HG03095 (cell line): ENCODE measurements around the gene TMEM218.
"Not testable (repeated sequence)": the region's sequence is repeated elsewhere in the genome, so short reads cannot be mapped to it uniquely, and the experiment has no call there.

Experiments
- ATAC-seq: cut with Tn5 transposase; IDR thresholded peaks from one replicate; pipeline ENCODE4 v1.9.1; 2021; ENCODE audit warnings: moderate library complexity; ENCODE audit not compliant: unreplicated experiment

TMEM218 gene

DNA sequence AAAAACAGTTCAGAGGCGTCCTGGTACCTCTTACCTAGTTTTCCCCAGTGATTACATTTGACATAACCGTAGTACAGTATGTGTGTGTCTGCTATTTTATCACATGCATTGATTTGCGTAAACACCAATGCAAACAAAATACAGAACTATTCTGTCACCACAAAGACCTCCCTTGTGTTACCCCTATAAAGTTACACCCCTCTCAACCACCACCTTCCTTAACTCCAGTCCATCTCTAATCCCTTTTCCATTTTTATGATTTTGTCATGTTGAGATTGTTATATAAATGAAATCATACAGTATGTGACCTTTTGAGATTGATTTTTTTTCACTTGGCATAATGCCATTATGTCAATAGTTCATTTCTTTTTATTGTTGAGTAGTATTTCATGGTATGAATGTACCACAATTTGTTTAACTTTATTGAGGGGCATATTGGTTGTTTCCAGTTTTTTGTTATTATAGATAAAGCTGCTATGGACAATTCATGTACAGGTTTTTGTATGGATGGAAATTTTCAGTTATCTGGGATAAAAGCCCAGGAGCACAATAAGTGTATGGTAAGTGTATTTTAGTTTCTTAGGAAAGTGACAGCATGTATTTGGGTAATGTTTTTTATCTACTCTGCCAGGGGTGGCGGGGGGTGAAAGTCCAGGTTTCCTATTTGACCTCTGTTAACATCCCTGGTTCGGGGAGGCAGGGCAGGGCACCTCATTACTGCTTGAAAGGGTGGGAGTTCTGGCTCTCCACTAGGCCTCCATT, 54.3 kb downstream of the TMEM218 start:
- no peak for ATAC-seq

DNA sequence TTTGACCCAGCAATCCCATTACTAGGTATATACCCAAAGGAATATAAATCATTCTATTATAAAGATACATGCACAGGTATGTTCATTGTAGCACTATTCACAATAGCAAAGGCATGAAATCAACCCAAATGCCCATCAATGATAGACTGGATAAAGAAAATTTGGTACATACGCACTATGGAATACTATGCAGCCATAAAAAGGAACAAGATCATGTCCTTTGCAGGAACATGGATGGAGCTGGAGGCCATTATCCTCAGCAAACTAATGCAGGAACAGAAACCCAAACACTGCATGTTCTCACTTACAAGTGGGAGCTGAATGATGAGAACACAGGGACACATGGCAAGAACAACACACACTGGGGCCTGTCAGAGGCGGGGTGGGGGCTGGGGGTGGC, 55.3 kb downstream of the TMEM218 start:
- ATAC-seq: not testable (repeated sequence)

DNA sequence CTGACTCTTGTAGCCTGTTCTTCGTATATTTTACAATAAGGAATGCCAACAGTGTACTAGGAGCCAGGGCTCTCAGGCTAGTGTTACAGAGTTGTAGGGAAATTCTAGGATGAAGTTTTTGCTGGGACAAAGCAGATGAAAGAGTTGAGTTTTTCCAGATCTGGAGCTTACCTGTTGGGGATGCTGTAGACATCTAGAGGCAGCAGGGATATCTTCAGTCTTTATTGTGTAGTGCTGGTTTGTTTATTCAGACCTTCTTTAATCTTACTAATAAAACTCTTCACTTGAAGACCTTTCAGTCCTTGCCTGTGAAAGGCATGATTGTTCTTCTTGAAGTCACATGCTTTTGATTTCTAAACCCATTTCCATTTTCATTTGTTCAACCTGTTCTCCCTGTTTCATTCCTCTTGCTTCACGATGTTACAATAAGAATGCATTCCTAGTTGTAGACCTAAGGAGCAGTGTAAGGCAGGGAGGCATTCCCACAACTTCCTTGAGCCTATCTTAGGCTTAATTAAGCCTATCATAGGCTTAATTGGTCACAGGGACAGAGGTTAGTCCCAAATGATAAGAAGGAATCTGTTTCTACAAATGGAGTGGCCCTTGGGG, 56.2 kb downstream of the TMEM218 start:
- no peak for ATAC-seq

DNA sequence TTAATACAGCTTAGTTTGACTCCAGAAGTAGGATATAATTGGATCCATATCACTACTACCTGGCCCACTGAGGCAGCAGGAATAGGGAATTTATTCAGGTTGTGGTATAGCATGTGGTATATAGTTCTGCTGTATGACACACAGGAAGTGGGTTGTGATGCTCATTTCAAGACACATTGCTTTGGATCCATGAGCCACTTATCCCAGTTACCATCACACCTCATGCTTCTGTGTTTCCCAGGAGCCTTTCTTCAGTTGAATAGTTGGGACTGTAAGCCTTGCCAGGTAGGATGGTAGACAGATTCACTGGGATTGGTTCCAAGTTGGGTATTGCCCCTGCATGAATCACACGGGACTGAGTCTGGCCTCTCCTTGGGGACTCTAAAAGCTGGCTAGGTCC, 58.3 kb downstream of the TMEM218 start:
- ATAC-seq: no peak

DNA sequence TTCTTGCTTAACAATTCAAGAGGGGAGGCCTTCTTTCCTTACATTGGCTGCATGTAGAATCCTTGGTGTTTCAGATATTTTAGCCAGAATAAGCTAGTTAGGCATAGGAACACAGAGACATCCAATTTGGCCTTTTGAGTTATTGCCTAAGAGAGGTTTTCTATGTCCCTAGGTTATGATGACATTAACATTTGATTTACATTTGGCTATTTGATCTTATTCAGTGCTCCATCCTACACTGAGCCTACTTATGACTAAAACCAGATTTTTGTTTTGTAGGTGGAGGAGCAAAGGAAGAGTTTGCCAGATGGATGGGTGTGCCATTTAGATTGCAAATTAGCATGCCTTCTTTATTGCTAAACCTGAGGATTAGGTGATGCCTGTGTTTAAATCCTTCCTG, 59.4 kb downstream of the TMEM218 start:
- no peak for ATAC-seq

- ATAC-seq: no peak
These were observed 62.1 kb downstream of the TMEM218 start for GRCh38 chr11:125049164-125049792.
